Gastroesophageal sphincter (tissue), 3 donors: ENCODE data around the gene CHRND.

ENCODE experiments used
- POLR2A ChIP-seq, 2 donors: fragments of 450-650 bp; IDR thresholded peaks; one replicate each; pipeline ENCODE4 v1.6.1; 2017; ENCODE audit warnings: antibody characterized with exemption in 2 of 2, mild to moderate bottlenecking in 2 of 2, moderate library complexity in 1 of 2
- POLR2AphosphoS5 ChIP-seq: sonication (generic); formaldehyde crosslinking; IDR thresholded peaks from one replicate; pipeline ENCODE4 v1.6.1; 2017; ENCODE audit warnings: antibody characterized with exemption
- TF ChIP-seq, protein P1 (sequence below), 4 experiments: fragments of 200-600 bp in 2 of 4; fragments of 450-650 bp in 2 of 4; sonication (generic) in 1 of 4; IDR thresholded peaks; one replicate each; pipeline ENCODE4 v1.5.1; 2017 to 2019; ENCODE audit warnings: antibody characterized with exemption in 4 of 4, mild to moderate bottlenecking in 2 of 4, moderate library complexity in 2 of 4

DNA sequence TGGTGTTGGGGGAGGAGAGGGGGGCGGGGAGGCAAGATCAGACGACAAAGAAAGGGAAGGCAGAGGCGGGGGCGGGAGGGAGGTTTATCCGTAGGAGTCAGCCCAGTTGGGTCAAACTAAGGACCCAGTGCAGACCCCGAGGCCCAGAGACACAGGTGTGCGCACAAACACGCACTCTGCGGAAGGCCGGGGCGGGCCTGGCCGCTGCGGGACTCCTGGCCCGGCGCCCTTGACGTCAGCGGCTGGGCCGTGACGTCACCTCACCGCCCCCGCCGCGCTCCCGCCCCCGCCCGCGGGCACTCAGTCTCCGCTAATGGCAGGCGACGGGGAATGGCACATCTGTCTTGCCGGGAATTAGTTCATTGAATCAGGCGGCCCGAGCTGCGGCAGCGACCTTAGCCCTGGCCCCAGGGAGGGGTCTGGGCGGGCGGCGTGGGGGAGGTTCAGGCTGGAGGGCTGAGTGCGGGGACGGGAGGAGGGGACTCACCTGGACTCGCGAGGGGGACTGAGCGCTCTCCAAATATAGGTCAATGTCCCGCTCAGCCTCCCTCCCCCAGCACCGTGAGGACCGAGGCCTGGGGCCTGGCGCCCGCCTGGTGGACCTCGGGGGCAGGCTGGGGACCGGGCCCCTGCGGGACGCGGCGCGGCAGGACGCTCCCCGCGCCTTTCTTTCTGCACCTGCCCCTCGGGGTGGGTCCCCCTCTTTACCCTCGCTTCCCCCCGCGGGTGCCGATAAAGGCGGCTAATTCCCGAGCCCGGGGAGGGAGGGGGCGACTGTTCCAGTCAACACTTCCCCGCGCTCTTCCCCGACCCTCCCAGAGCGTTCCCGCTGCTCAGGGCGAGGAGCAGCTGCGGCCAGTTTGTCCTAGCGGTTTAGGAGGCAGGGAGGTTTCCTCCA lies 22.8 kb upstream of the CHRND start:
- TF ChIP-seq POLR2A (IDR thresholded peaks at IDR 0.05) (no peak), POLR2AphosphoS5 (peak; percentile 47)
- TF ChIP-seq, protein P1, sequence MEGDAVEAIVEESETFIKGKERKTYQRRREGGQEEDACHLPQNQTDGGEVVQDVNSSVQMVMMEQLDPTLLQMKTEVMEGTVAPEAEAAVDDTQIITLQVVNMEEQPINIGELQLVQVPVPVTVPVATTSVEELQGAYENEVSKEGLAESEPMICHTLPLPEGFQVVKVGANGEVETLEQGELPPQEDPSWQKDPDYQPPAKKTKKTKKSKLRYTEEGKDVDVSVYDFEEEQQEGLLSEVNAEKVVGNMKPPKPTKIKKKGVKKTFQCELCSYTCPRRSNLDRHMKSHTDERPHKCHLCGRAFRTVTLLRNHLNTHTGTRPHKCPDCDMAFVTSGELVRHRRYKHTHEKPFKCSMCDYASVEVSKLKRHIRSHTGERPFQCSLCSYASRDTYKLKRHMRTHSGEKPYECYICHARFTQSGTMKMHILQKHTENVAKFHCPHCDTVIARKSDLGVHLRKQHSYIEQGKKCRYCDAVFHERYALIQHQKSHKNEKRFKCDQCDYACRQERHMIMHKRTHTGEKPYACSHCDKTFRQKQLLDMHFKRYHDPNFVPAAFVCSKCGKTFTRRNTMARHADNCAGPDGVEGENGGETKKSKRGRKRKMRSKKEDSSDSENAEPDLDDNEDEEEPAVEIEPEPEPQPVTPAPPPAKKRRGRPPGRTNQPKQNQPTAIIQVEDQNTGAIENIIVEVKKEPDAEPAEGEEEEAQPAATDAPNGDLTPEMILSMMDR (IDR thresholded peaks at IDR 0.05): peak in 1 of 4 experiments; percentile 1
